Measurements from ENCODE around the gene MBL2. TPM values are rescaled to one million over a fixed set of nuclear protein-coding genes. Genes with fewer than 3 reads are reported as not detected.

Gene MBL2
- total and polyA plus RNA-seq, 3 donors from 2014 or later: 0.08 to 0.16 (median 0.12) TPM

- peak; percentile 25 to 46 (median 30) for TF ChIP-seq CTCF (IDR thresholded peaks at IDR 0.05)
- no peak for TF ChIP-seq POLR2A (IDR thresholded peaks at IDR 0.05)
- Histone ChIP-seq H3K27me3 (no peaks in the 10 kb centered on the region), H3K36me3 (ENCODE audit: low read depth, missing control alignments) (no peaks in the 10 kb centered on the region), H3K4me1 (no peaks in the 10 kb centered on the region), H3K4me3 (no peak overlapping the region), H3K27ac (no peak overlapping the region), H3K9me3 (no peaks in the 10 kb centered on the region)
- no peak for DNase-seq
- intact Hi-C loops (cut with DNase I; ENCODE audit: low total_unique reads): no loop called here
- WGBS, 2 donors: 36 to 37% methylated on average over 9 of the region's 9 CpGs
These were observed 43.1 kb downstream of the MBL2 start for GRCh38 chr10:52729271-52730104.

GRCh38 chr10:52720018-52720417 is 52.6 kb downstream of the MBL2 start:
- Histone ChIP-seq H3K27me3 (no peaks in the 10 kb centered on the region), H3K4me1 (no peaks in the 10 kb centered on the region), H3K36me3 (ENCODE audit: low read depth, missing control alignments) (no peaks in the 10 kb centered on the region), H3K27ac (no peak overlapping the region), H3K4me3 (no peak overlapping the region), H3K9me3 (no peaks in the 10 kb centered on the region)
- no peak for TF ChIP-seq CTCF (IDR thresholded peaks at IDR 0.05)
- no peak for TF ChIP-seq POLR2A (IDR thresholded peaks at IDR 0.05)
- WGBS, 2 donors: 95% methylated on average over 4 of the region's 4 CpGs
- DNase-seq: no peak
- intact Hi-C loops (cut with DNase I; ENCODE audit: low total_unique reads): no loop called here

Data from testis (tissue), 3 donors.